Keratinocyte (primary cell): ENCODE results near the gene NOP14. TPM values are rescaled to one million over a fixed set of nuclear protein-coding genes. Genes with fewer than 3 reads are reported as not detected.

ENCODE experiments used
- DNase-seq: peaks from one replicate; pipeline ENCODE4 v3.0.0-alpha.2; 2011; ENCODE audit warnings: low read depth, missing footprints, low spot score
- FAIRE-seq: peaks from 2 replicates; lab custom pipeline; 2011; peaks lifted over from hg19 to GRCh38; lab: Jason Lieb, UNC
- H2AFZ ChIP-seq: 2 replicates; pipeline ENCODE4 v1.6.0; 2012; ENCODE audit warnings: low read length, control low read depth, inconsistent platforms; ENCODE audit not compliant: control insufficient read depth
- H3K27ac ChIP-seq: 2 replicates; pipeline ENCODE4 v1.5.1; 2011; ENCODE audit warnings: low read length; ENCODE audit not compliant: control insufficient read depth, insufficient read depth
- H3K27me3 ChIP-seq: 3 replicates; pipeline ENCODE4 v1.6.0; 2011; ENCODE audit warnings: low read length; ENCODE audit not compliant: control insufficient read depth, insufficient read depth; ENCODE audit errors: extremely low read depth
- H3K36me3 ChIP-seq, 2 experiments: 2 replicates in 1 of 2; 3 replicates in 1 of 2; pipeline ENCODE4 v1.5.1; 2011; ENCODE audit warnings: low read length in 2 of 2, mild to moderate bottlenecking in 1 of 2; ENCODE audit not compliant: control insufficient read depth in 2 of 2, insufficient read depth in 2 of 2; ENCODE audit errors: extremely low read depth in 1 of 2
- H3K4me1 ChIP-seq: 3 replicates; pipeline ENCODE4 v1.5.1; 2011; ENCODE audit warnings: low read length; ENCODE audit not compliant: control insufficient read depth, insufficient read depth; ENCODE audit errors: extremely low read depth
- H3K4me2 ChIP-seq: 3 replicates; pipeline ENCODE4 v1.6.0; 2011; ENCODE audit warnings: low read depth, low read length; ENCODE audit not compliant: control insufficient read depth, insufficient read depth; ENCODE audit errors: extremely low read depth
- H3K4me3 ChIP-seq, 3 experiments: fragments of 200-600 bp in 1 of 3; sonication (generic) in 1 of 3; 2 replicates in 2 of 3; 3 replicates in 1 of 3; pipeline ENCODE4 v1.5.1; 2011 to 2016; ENCODE audit warnings: low read length in 3 of 3, mild to moderate bottlenecking in 3 of 3, control low read depth in 2 of 3, inconsistent platforms in 1 of 3, low read depth in 1 of 3, mixed read lengths in 1 of 3, mixed run types in 1 of 3, moderate library complexity in 1 of 3; ENCODE audit not compliant: control insufficient read depth in 2 of 3, insufficient read depth in 2 of 3; ENCODE audit errors: extremely low read depth in 1 of 3
- H3K79me2 ChIP-seq: 2 replicates; pipeline ENCODE4 v1.6.0; 2012; ENCODE audit warnings: low read length; ENCODE audit not compliant: control insufficient read depth, insufficient read depth
- H3K9ac ChIP-seq: 3 replicates; pipeline ENCODE4 v1.6.0; 2011; ENCODE audit warnings: low read length; ENCODE audit not compliant: control insufficient read depth, insufficient read depth; ENCODE audit errors: extremely low read depth
- H3K9me1 ChIP-seq: 3 replicates; pipeline ENCODE4 v1.6.0; 2011; ENCODE audit warnings: low read length; ENCODE audit not compliant: control insufficient read depth, insufficient read depth; ENCODE audit errors: extremely low read depth
- H3K9me3 ChIP-seq: 2 replicates; pipeline ENCODE4 v1.5.1; 2012; ENCODE audit warnings: low read depth, low read length; ENCODE audit not compliant: control insufficient read depth
- H4K20me1 ChIP-seq: 3 replicates; pipeline ENCODE4 v1.6.0; 2011; ENCODE audit warnings: low read length; ENCODE audit not compliant: control insufficient read depth, insufficient read depth; ENCODE audit errors: extremely low read depth
- CTCF ChIP-seq, 3 experiments: IDR thresholded peaks in 1 of 3; conservative IDR thresholded peaks in 1 of 3; optimal IDR thresholded peaks in 1 of 3; 2 replicates in 2 of 3; 3 replicates in 1 of 3; pipeline versions ENCODE3 to v1.5.1; 2011; ENCODE audit warnings: low read length in 3 of 3, mild to moderate bottlenecking in 3 of 3, moderate library complexity in 2 of 3, control low read depth in 1 of 3, inconsistent platforms in 1 of 3; ENCODE audit not compliant: insufficient read depth in 2 of 3; ENCODE audit errors: extremely low read depth in 1 of 3
- EZH2 ChIP-seq: IDR thresholded peaks from one replicate; pipeline ENCODE4 v1.6.1; 2012; ENCODE audit warnings: inconsistent platforms, mild to moderate bottlenecking, low read length, moderate library complexity
- dilution Hi-C: fragments of 300-500 bp; cut with MboI; formaldehyde crosslinking; loops from one replicate; pipeline ENCODE4 v1.7.0; 2020; ENCODE audit warnings: low sequenced_read_pairs; ENCODE audit not compliant: extremely low pct_ligation_motif_present
- polyA plus RNA-seq, 5 experiments: library from polyadenylated mRNA; depleted of rRNA in 3 of 5; stranded (reverse) in 3 of 5; stranded (forward) in 1 of 5; unstranded in 1 of 5; fragments of >200 nt; gene quantifications; 1 replicate in 1 of 5; 2 replicates in 3 of 5; 3 replicates in 1 of 5; pipeline versions ENCODE4 v1.2.1 to v1.2.3, GENCODE V29; 2011 to 2012; ENCODE audit warnings: missing spikeins in 2 of 5, low read depth in 1 of 5, low replicate concordance in 1 of 5

The NOP14 gene
- polyA plus RNA-seq, 1 donor (not counting 4 experiments of a cell fraction or from before 2014, with no cell fraction given), result 21.8 TPM

- Histone ChIP-seq H2AFZ (no peak overlapping the region), H3K9me1 (no peaks in the 10 kb centered on the region), H3K9me3 (no peaks in the 10 kb centered on the region), H3K4me1 (no peaks in the 10 kb centered on the region), H3K9ac (no peak overlapping the region), H3K27me3 (no peaks in the 10 kb centered on the region), H3K27ac (no peak overlapping the region), H4K20me1 (no peaks in the 10 kb centered on the region), H3K79me2 (peaks cover 6% of the 10 kb centered on the region), H3K4me3 (no peak overlapping the region), H3K4me2 (no peak overlapping the region), H3K36me3 (peaks cover 18 to 33% of the 10 kb centered on the region in 2 experiments)
- TF ChIP-seq CTCF (optimal IDR thresholded peaks at IDR 0.05 in 1 of 3, IDR thresholded peaks at IDR 0.05 in 1 of 3, conservative IDR thresholded peaks at IDR 0.05 in 1 of 3; ENCODE audit: extremely low read depth in 1 of 3, insufficient read depth in 2 of 3, low read length in 3 of 3), result no peak
- FAIRE-seq (no peak), DNase-seq (no peak)
- dilution Hi-C loops, result no loop called here
These were observed 69.4 kb downstream of the NOP14 start for GRCh38 chr4:2893772-2894171.

GRCh38 chr4:2891294-2891693 is 71.9 kb downstream of the NOP14 start:
- dilution Hi-C loops, result no loop called here
- Histone ChIP-seq H3K79me2 (peaks cover 9% of the 10 kb centered on the region), H3K4me1 (no peaks in the 10 kb centered on the region), H3K27me3 (no peaks in the 10 kb centered on the region), H3K4me2 (no peak overlapping the region), H3K27ac (no peak overlapping the region), H3K9me3 (no peaks in the 10 kb centered on the region), H2AFZ (no peak overlapping the region), H3K4me3 (no peak overlapping the region), H3K36me3 (peaks cover 18 to 21% of the 10 kb centered on the region in 2 experiments), H4K20me1 (no peaks in the 10 kb centered on the region), H3K9ac (no peak overlapping the region), H3K9me1 (no peaks in the 10 kb centered on the region)
- TF ChIP-seq CTCF (optimal IDR thresholded peaks at IDR 0.05 in 1 of 3, IDR thresholded peaks at IDR 0.05 in 1 of 3, conservative IDR thresholded peaks at IDR 0.05 in 1 of 3; ENCODE audit: extremely low read depth in 1 of 3, insufficient read depth in 2 of 3, low read length in 3 of 3) (no peak), EZH2 (no peak)
- DNase-seq (no peak), FAIRE-seq (no peak)
